ENCODE measurements around the gene ADCY9. TPM values are rescaled to one million over a fixed set of nuclear protein-coding genes. Genes with fewer than 3 reads are reported as not detected.

ADCY9 gene
- total RNA-seq, 2 donors from 2014 or later: 1.2 to 3.3 TPM

- H3K27ac ChIP-seq (ENCODE audit: low read depth, low read length): no peak overlapping the region
- no peak for DNase-seq
- H3K4me3 ChIP-seq (ENCODE audit: low read length): no peak overlapping the region
- Mint-ChIP-seq H3K27ac (no peak overlapping the region), H3K36me3 (ENCODE audit: low read depth) (no peaks in the 10 kb centered on the region), H3K9me3 (peaks cover 2% of the 10 kb centered on the region), H3K4me1 (peaks cover 7% of the 10 kb centered on the region), H3K27me3 (ENCODE audit: insufficient read depth) (peaks cover 26% of the 10 kb centered on the region), H3K4me3 (no peak overlapping the region)
- H3K9ac ChIP-seq (ENCODE audit: extremely low read depth, low read length, poor library complexity, severe bottlenecking): no peak overlapping the region
- TF ChIP-seq, protein P1, sequence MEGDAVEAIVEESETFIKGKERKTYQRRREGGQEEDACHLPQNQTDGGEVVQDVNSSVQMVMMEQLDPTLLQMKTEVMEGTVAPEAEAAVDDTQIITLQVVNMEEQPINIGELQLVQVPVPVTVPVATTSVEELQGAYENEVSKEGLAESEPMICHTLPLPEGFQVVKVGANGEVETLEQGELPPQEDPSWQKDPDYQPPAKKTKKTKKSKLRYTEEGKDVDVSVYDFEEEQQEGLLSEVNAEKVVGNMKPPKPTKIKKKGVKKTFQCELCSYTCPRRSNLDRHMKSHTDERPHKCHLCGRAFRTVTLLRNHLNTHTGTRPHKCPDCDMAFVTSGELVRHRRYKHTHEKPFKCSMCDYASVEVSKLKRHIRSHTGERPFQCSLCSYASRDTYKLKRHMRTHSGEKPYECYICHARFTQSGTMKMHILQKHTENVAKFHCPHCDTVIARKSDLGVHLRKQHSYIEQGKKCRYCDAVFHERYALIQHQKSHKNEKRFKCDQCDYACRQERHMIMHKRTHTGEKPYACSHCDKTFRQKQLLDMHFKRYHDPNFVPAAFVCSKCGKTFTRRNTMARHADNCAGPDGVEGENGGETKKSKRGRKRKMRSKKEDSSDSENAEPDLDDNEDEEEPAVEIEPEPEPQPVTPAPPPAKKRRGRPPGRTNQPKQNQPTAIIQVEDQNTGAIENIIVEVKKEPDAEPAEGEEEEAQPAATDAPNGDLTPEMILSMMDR (conservative IDR thresholded peaks at IDR 0.05): no peak
- H3K27me3 ChIP-seq (ENCODE audit: control insufficient read depth, insufficient read depth, low read length, poor library complexity, severe bottlenecking): peaks cover 21% of the 10 kb centered on the region
- 73 to 87% methylated on average over 10 to 11 of the region's 11 CpGs for WGBS, 2 experiments (ENCODE audit: insufficient coverage in 1 of 2, insufficient read length in 1 of 2)
- no peaks in the 10 kb centered on the region for H3K9me3 ChIP-seq (ENCODE audit: control insufficient read depth, low read length)
- no peaks in the 10 kb centered on the region for H3K4me1 ChIP-seq (ENCODE audit: control insufficient read depth, insufficient read depth, low read length)
- H3K36me3 ChIP-seq (ENCODE audit: control insufficient read depth, insufficient read depth, low read length): no peaks in the 10 kb centered on the region
Observed at GRCh38 chr16:4109250-4109736, 6.9 kb downstream of the ADCY9 start.

GRCh38 chr16:4106516-4106915 lies 9.7 kb downstream of the ADCY9 start:
- Histone ChIP-seq H3K4me1 (ENCODE audit: control insufficient read depth, insufficient read depth, low read length) (no peaks in the 10 kb centered on the region), H3K27me3 (ENCODE audit: control insufficient read depth, insufficient read depth, low read length, poor library complexity, severe bottlenecking) (no peaks in the 10 kb centered on the region), H3K9me3 (ENCODE audit: control insufficient read depth, low read length) (no peaks in the 10 kb centered on the region), H3K4me3 (ENCODE audit: low read length) (no peak overlapping the region), H3K9ac (ENCODE audit: extremely low read depth, low read length, poor library complexity, severe bottlenecking) (no peak overlapping the region), H3K36me3 (ENCODE audit: control insufficient read depth, insufficient read depth, low read length) (no peaks in the 10 kb centered on the region), H3K27ac (ENCODE audit: low read depth, low read length) (no peak overlapping the region)
- WGBS, 2 experiments (ENCODE audit: insufficient coverage in 1 of 2, insufficient read length in 1 of 2): 84% methylated on average over 3 of the region's 4 CpGs; no CpG with 5 or more reads in 1 of the 2 experiments
- TF ChIP-seq, protein P1 (conservative IDR thresholded peaks at IDR 0.05): no peak
- peaks cover 2% of the 10 kb centered on the region for H3K9me3 Mint-ChIP-seq
- no peaks in the 10 kb centered on the region for H3K36me3 Mint-ChIP-seq (ENCODE audit: low read depth)
- H3K4me1 Mint-ChIP-seq: peaks cover 7% of the 10 kb centered on the region
- no peak overlapping the region for H3K4me3 Mint-ChIP-seq
- H3K27ac Mint-ChIP-seq: no peak overlapping the region
- peaks cover 7% of the 10 kb centered on the region for H3K27me3 Mint-ChIP-seq (ENCODE audit: insufficient read depth)
- no peak for DNase-seq

- peaks cover 7% of the 10 kb centered on the region for H3K4me1 Mint-ChIP-seq
- peaks cover 2% of the 10 kb centered on the region for H3K9me3 Mint-ChIP-seq
- H3K4me1 ChIP-seq (ENCODE audit: control insufficient read depth, insufficient read depth, low read length): no peaks in the 10 kb centered on the region
- no peaks in the 10 kb centered on the region for H3K27me3 ChIP-seq (ENCODE audit: control insufficient read depth, insufficient read depth, low read length, poor library complexity, severe bottlenecking)
- H3K4me3 Mint-ChIP-seq: no peak overlapping the region
- no peaks in the 10 kb centered on the region for H3K36me3 Mint-ChIP-seq (ENCODE audit: low read depth)
- 94 to 96% methylated on average over 3 to 5 of the region's 5 CpGs for WGBS, 2 experiments (ENCODE audit: insufficient coverage in 1 of 2, insufficient read length in 1 of 2)
- no peak overlapping the region for H3K27ac Mint-ChIP-seq
- TF ChIP-seq, protein P1 (conservative IDR thresholded peaks at IDR 0.05): no peak
- H3K36me3 ChIP-seq (ENCODE audit: control insufficient read depth, insufficient read depth, low read length): no peaks in the 10 kb centered on the region
- H3K27me3 Mint-ChIP-seq (ENCODE audit: insufficient read depth): peaks cover 1% of the 10 kb centered on the region
- H3K9ac ChIP-seq (ENCODE audit: extremely low read depth, low read length, poor library complexity, severe bottlenecking): no peak overlapping the region
- DNase-seq: no peak
- no peak overlapping the region for H3K4me3 ChIP-seq (ENCODE audit: low read length)
- no peak overlapping the region for H3K27ac ChIP-seq (ENCODE audit: low read depth, low read length)
- H3K9me3 ChIP-seq (ENCODE audit: control insufficient read depth, low read length): no peaks in the 10 kb centered on the region
Observed at GRCh38 chr16:4105848-4106247, 10.4 kb downstream of the ADCY9 start.

All from endodermal cell (in vitro differentiated cells).